ENCODE data around the gene RALA.

The RALA gene

GRCh38 chr7:39616138-39616537 lies 7.2 kb upstream of the RALA start:
- H2BK120ac ChIP-seq (ENCODE audit: low read depth, low read length): no peak overlapping the region
- no peak overlapping the region for H2AFZ ChIP-seq (ENCODE audit: low read depth, low read length)
- H4K91ac ChIP-seq (ENCODE audit: low read length): no peak overlapping the region

GRCh38 chr7:39617005-39617404 lies 6.4 kb upstream of the RALA start:
- H3K4me2 ChIP-seq (ENCODE audit: low read length, poor library complexity, severe bottlenecking): no peak overlapping the region
- H3K27ac ChIP-seq (ENCODE audit: low read length, poor library complexity, severe bottlenecking): no peak overlapping the region
- no peaks in the 10 kb centered on the region for H3K36me3 ChIP-seq (ENCODE audit: control insufficient read depth in 1 of 2, insufficient read depth in 2 of 2, low read depth in 1 of 2, low read length in 2 of 2)
- H4K91ac ChIP-seq (ENCODE audit: low read length): no peak overlapping the region
- H2BK120ac ChIP-seq (ENCODE audit: low read depth, low read length): no peak overlapping the region
- no peaks in the 10 kb centered on the region for H3K27me3 ChIP-seq (ENCODE audit: control insufficient read depth in 1 of 2, insufficient read depth in 1 of 2, low read length in 2 of 2)
- no peak overlapping the region for H3K14ac ChIP-seq (ENCODE audit: low read length in 2 of 2)
- no peak overlapping the region for H3K23ac ChIP-seq (ENCODE audit: low read length in 2 of 2)
- H3K9ac ChIP-seq (ENCODE audit: low read length): no peak overlapping the region
- no peak overlapping the region for H3K18ac ChIP-seq (ENCODE audit: low read depth in 1 of 2, low read length in 2 of 2)
- H2AFZ ChIP-seq (ENCODE audit: low read depth, low read length): no peak overlapping the region
- no peak overlapping the region for H3K4me3 ChIP-seq (ENCODE audit: insufficient read depth in 1 of 2, low read depth in 1 of 2, low read length in 2 of 2)
- H3K9me3 ChIP-seq (ENCODE audit: control insufficient read depth, low read length): no peaks in the 10 kb centered on the region
- H3K4ac ChIP-seq (ENCODE audit: low read depth in 1 of 2, low read length in 2 of 2): no peak overlapping the region
- peaks cover 2% of the 10 kb centered on the region for H3K79me1 ChIP-seq (replicated peaks; ENCODE audit: low read length, poor library complexity, severe bottlenecking)
- peaks cover 2% of the 10 kb centered on the region for H3K4me1 ChIP-seq (ENCODE audit: control insufficient read depth, insufficient read depth, low read depth, low read length)
- H2BK15ac ChIP-seq (ENCODE audit: low read depth, poor library complexity, severe bottlenecking): no peak overlapping the region
- no peak overlapping the region for H2BK12ac ChIP-seq (ENCODE audit: low read length in 2 of 2)
- no peak for DNase-seq
- H4K8ac ChIP-seq (ENCODE audit: low read length): no peak overlapping the region
- H2AK5ac ChIP-seq (ENCODE audit: low read length, severe bottlenecking): no peak overlapping the region
- H2BK5ac ChIP-seq (ENCODE audit: low read depth, low read length, poor library complexity, severe bottlenecking): no peak overlapping the region

More at GRCh38 chr7:39616138-39616537, 7.2 kb upstream of the RALA start:
- no peak overlapping the region for H3K9ac ChIP-seq (ENCODE audit: low read length)
- H3K9me3 ChIP-seq (ENCODE audit: control insufficient read depth, low read length): no peaks in the 10 kb centered on the region
- no peaks in the 10 kb centered on the region for H3K36me3 ChIP-seq (ENCODE audit: control insufficient read depth in 1 of 2, insufficient read depth in 2 of 2, low read depth in 1 of 2, low read length in 2 of 2)
- no peak overlapping the region for H3K23ac ChIP-seq (ENCODE audit: low read length in 2 of 2)
- H2BK12ac ChIP-seq (ENCODE audit: low read length in 2 of 2): no peak overlapping the region
- peaks cover 2% of the 10 kb centered on the region for H3K79me1 ChIP-seq (replicated peaks; ENCODE audit: low read length, poor library complexity, severe bottlenecking)
- no peak overlapping the region for H2AK5ac ChIP-seq (ENCODE audit: low read length, severe bottlenecking)
- H4K8ac ChIP-seq (ENCODE audit: low read length): no peak overlapping the region
- H3K4me3 ChIP-seq (ENCODE audit: insufficient read depth in 1 of 2, low read depth in 1 of 2, low read length in 2 of 2): no peak overlapping the region
- H3K4me2 ChIP-seq (ENCODE audit: low read length, poor library complexity, severe bottlenecking): no peak overlapping the region
- no peak overlapping the region for H3K18ac ChIP-seq (ENCODE audit: low read depth in 1 of 2, low read length in 2 of 2)
- no peaks in the 10 kb centered on the region for H3K27me3 ChIP-seq (ENCODE audit: control insufficient read depth in 1 of 2, insufficient read depth in 1 of 2, low read length in 2 of 2)
- no peaks in the 10 kb centered on the region for H3K4me1 ChIP-seq (ENCODE audit: control insufficient read depth, insufficient read depth, low read depth, low read length)
- no peak overlapping the region for H2BK15ac ChIP-seq (ENCODE audit: low read depth, poor library complexity, severe bottlenecking)
- H2BK5ac ChIP-seq (ENCODE audit: low read depth, low read length, poor library complexity, severe bottlenecking): no peak overlapping the region
- H3K14ac ChIP-seq (ENCODE audit: low read length in 2 of 2): no peak overlapping the region
- no peak overlapping the region for H3K27ac ChIP-seq (ENCODE audit: low read length, poor library complexity, severe bottlenecking)
- H3K4ac ChIP-seq (ENCODE audit: low read depth in 1 of 2, low read length in 2 of 2): no peak overlapping the region
- peak; percentile 30 for DNase-seq
- no CpG with 5 or more reads among the region's 1 CpG for WGBS

DNA sequence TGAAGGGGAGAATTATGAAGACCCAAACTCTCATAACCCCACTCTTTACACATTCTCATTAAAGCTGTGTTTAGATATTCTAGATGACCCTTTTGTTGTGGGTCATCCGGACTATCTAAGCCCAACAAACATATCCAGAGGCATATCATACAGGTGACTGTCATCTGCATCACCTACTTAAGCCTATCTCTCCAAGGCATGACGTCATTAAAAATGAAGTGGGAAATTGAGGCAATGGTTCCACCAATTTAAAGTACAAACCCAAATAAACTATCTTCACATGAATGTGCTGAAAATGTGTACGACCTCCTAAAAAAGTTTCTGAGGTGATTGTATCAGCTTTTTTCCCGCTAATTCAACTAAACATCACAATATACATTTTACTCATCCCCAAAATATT lies 4.5 kb upstream of the RALA start:
- Histone ChIP-seq H2BK15ac (ENCODE audit: low read depth, poor library complexity, severe bottlenecking) (no peak overlapping the region), H3K9me3 (ENCODE audit: control insufficient read depth, low read length) (no peaks in the 10 kb centered on the region), H2BK12ac (ENCODE audit: low read length in 2 of 2) (no peak overlapping the region), H2BK5ac (ENCODE audit: low read depth, low read length, poor library complexity, severe bottlenecking) (no peak overlapping the region), H3K27ac (ENCODE audit: low read length, poor library complexity, severe bottlenecking) (no peak overlapping the region), H3K4me2 (ENCODE audit: low read length, poor library complexity, severe bottlenecking) (no peak overlapping the region), H3K18ac (ENCODE audit: low read depth in 1 of 2, low read length in 2 of 2) (no peak overlapping the region), H3K14ac (ENCODE audit: low read length in 2 of 2) (no peak overlapping the region), H3K4me1 (ENCODE audit: control insufficient read depth, insufficient read depth, low read depth, low read length) (peaks cover 2% of the 10 kb centered on the region), H4K8ac (ENCODE audit: low read length) (no peak overlapping the region), H2BK120ac (ENCODE audit: low read depth, low read length) (no peak overlapping the region), H2AK5ac (ENCODE audit: low read length, severe bottlenecking) (no peak overlapping the region), H3K36me3 (ENCODE audit: control insufficient read depth in 1 of 2, insufficient read depth in 2 of 2, low read depth in 1 of 2, low read length in 2 of 2) (no peaks in the 10 kb centered on the region), H3K9ac (ENCODE audit: low read length) (no peak overlapping the region), H2AFZ (ENCODE audit: low read depth, low read length) (no peak overlapping the region), H3K4me3 (ENCODE audit: insufficient read depth in 1 of 2, low read depth in 1 of 2, low read length in 2 of 2) (no peak overlapping the region), H3K4ac (ENCODE audit: low read depth in 1 of 2, low read length in 2 of 2) (no peak overlapping the region), H3K27me3 (ENCODE audit: control insufficient read depth in 1 of 2, insufficient read depth in 1 of 2, low read length in 2 of 2) (no peaks in the 10 kb centered on the region), H4K91ac (ENCODE audit: low read length) (no peak overlapping the region), H3K23ac (ENCODE audit: low read length in 2 of 2) (no peak overlapping the region), H3K79me1 (replicated peaks; ENCODE audit: low read length, poor library complexity, severe bottlenecking) (peaks cover 2% of the 10 kb centered on the region)
- WGBS: 100% methylated on average over 4 of the region's 4 CpGs
- no peak for DNase-seq

- H3K36me3 ChIP-seq (ENCODE audit: control insufficient read depth in 1 of 2, insufficient read depth in 2 of 2, low read depth in 1 of 2, low read length in 2 of 2): no peaks in the 10 kb centered on the region
- no peak for DNase-seq
- peaks cover 3% of the 10 kb centered on the region for H3K4me1 ChIP-seq (ENCODE audit: control insufficient read depth, insufficient read depth, low read depth, low read length)
- H2AFZ ChIP-seq (ENCODE audit: low read depth, low read length): no peak overlapping the region
- no peak overlapping the region for H3K14ac ChIP-seq (ENCODE audit: low read length in 2 of 2)
- peak overlapping the region; percentile 75 for H3K27ac ChIP-seq (ENCODE audit: low read length, poor library complexity, severe bottlenecking)
- no peak overlapping the region for H4K91ac ChIP-seq (ENCODE audit: low read length)
- H2BK12ac ChIP-seq (ENCODE audit: low read length in 2 of 2): no peak overlapping the region
- H3K9me3 ChIP-seq (ENCODE audit: control insufficient read depth, low read length): no peaks in the 10 kb centered on the region
- H3K4me2 ChIP-seq (ENCODE audit: low read length, poor library complexity, severe bottlenecking): no peak overlapping the region
- no peak overlapping the region for H3K23ac ChIP-seq (ENCODE audit: low read length in 2 of 2)
- H4K8ac ChIP-seq (ENCODE audit: low read length): no peak overlapping the region
- no peak overlapping the region for H2BK5ac ChIP-seq (ENCODE audit: low read depth, low read length, poor library complexity, severe bottlenecking)
- H3K9ac ChIP-seq (ENCODE audit: low read length): peak overlapping the region; percentile 77
- peaks cover 2% of the 10 kb centered on the region for H3K79me1 ChIP-seq (replicated peaks; ENCODE audit: low read length, poor library complexity, severe bottlenecking)
- H3K4ac ChIP-seq (ENCODE audit: low read depth in 1 of 2, low read length in 2 of 2): no peak overlapping the region
- H2BK120ac ChIP-seq (ENCODE audit: low read depth, low read length): no peak overlapping the region
- no peaks in the 10 kb centered on the region for H3K27me3 ChIP-seq (ENCODE audit: control insufficient read depth in 1 of 2, insufficient read depth in 1 of 2, low read length in 2 of 2)
- no peak overlapping the region for H3K18ac ChIP-seq (ENCODE audit: low read depth in 1 of 2, low read length in 2 of 2)
- H2BK15ac ChIP-seq (ENCODE audit: low read depth, poor library complexity, severe bottlenecking): no peak overlapping the region
- no peak overlapping the region for H2AK5ac ChIP-seq (ENCODE audit: low read length, severe bottlenecking)
- H3K4me3 ChIP-seq (ENCODE audit: insufficient read depth in 1 of 2, low read depth in 1 of 2, low read length in 2 of 2): peak overlapping the region in 1 of 2 experiments; percentile 40
Measured at GRCh38 chr7:39620486-39620885, 2.9 kb upstream of the RALA start.
